Activated naive CD8-positive, alpha-beta T cell treated with anti-CD3 and anti-CD28 coated beads, Interleukin-2, amount 50 U/mL, for 16 hours (primary cell): Measurements from ENCODE around the gene TEX52.
"Not testable (repeated sequence)": the region's sequence is repeated elsewhere in the genome, so short reads cannot be mapped to it uniquely, and the experiment has no call there.

Source experiments
- DNase-seq: peaks from one replicate; pipeline ENCODE4 v3.0.0-alpha.2; 2020; ENCODE audit warnings: low read depth, low spot score

The TEX52 gene

GRCh38 chr12:2857021-2857431, at the start of gene TEX52:
Gene TEX52 (minus strand): TSS chr12:2857039. CDS start chr12:2857026, 13 bp downstream.
- DNase-seq = no peak

- no peak for DNase-seq
Observed at GRCh38 chr12:2904260-2904659, 47.4 kb upstream of the TEX52 start.

GRCh38 chr12:2902272-2902880, 45.5 kb upstream of the TEX52 start:
- DNase-seq = no peak

DNA sequence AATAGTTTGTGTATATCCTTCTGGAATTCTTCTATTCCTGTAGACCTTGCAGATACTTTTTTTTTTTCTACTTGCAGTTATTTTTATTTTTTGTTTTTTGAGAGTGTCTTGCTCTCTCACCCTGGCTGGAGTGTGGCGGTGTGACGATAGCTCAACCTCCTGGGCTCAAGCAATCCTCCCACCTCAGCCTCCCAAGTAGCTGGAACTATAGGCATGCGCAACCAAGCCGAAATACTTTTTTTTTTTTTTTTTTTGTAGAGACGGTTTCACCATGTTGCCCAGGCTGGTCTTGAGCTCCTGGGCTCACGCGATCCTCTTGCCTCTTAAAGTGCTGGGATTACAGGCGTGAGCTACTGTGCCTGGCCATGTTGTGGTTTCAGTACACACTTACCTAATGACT, 43.8 kb upstream of the TEX52 start:
- DNase-seq = no peak

DNA sequence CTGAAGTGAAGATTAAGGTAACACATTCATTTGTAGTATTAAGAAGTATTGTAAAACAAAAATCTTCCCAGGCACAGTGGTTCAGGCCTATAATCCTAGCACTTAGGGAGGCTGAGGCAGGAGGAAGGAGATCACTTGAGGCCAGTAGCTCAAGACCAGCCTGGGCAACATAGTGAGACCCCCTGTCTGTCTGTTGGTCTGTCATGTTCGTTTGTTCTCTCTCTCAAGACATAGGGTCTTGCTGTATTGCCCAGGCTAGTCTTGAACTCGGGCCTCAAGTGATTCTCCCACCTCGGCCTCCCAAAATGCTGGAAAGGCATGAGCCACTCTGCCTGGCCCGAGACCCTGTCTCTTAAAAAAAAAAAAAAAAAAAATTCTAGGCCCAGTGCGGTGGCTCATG, 40.6 kb upstream of the TEX52 start:
- DNase-seq = no peak

GRCh38 chr12:2895511-2895910, 38.7 kb upstream of the TEX52 start:
- DNase-seq = no peak

DNA sequence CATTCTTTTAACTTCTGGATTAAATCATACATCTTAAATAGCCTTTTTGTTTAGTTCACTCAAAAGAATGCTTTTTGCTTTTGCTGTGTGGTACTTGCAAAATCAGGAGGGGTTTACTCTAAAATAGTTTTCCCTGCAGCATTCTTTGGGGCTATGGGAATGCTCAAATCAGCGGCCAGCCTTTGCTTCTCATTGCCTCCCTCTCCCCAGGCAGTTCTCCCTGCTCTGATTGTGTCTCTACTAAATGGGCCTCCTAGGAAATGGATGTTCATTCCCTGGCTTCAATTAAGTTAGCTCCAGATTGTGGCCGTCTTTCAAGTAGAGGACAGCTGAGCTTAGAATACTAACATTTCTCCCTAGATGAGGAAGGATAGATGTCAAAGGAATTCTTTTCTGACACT, 38.2 kb upstream of the TEX52 start:
- DNase-seq = no peak

DNA sequence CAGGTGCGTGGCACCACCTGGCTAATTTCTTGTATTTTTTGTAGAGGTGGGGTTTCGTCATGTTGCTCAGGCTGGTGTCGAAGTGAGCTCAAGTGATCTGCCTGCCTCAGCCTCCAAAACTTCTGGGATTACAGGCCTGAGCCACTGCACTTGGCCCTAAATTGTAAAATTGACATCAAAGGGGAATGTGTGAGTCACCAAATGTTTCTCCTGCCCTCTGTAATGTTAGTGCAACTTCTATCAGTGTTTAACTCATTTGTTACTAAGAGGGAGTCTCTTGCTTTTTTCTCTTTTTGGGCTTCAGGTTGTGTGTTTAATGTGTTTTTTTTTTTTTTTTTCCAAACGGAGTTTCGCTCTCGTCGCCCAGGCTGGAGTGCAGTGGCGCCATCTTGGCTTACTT, 36.2 kb upstream of the TEX52 start:
- DNase-seq = no peak

DNA sequence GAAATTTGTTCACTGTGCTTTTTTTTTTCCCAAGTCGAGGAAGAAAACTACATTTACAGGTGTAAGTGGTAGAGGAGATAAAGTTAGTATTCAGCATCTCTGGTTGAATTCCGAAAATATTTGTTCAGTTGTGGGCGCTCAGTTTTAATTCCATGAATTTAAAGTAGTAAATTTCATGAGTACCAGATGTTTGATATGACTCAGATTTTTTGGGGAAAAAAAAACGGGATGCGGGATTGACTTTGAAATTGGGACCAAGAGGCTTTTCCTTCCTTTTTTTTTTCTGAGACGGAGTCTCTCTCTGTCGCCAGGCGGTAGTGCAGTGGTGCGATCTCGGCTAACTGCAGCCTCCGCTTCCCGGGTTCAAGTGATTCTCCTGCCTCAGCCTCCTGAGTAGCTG, 35.4 kb upstream of the TEX52 start:
- DNase-seq = no peak

- DNase-seq = no peak
Observed at GRCh38 chr12:2891240-2892053, 34.6 kb upstream of the TEX52 start.

DNA sequence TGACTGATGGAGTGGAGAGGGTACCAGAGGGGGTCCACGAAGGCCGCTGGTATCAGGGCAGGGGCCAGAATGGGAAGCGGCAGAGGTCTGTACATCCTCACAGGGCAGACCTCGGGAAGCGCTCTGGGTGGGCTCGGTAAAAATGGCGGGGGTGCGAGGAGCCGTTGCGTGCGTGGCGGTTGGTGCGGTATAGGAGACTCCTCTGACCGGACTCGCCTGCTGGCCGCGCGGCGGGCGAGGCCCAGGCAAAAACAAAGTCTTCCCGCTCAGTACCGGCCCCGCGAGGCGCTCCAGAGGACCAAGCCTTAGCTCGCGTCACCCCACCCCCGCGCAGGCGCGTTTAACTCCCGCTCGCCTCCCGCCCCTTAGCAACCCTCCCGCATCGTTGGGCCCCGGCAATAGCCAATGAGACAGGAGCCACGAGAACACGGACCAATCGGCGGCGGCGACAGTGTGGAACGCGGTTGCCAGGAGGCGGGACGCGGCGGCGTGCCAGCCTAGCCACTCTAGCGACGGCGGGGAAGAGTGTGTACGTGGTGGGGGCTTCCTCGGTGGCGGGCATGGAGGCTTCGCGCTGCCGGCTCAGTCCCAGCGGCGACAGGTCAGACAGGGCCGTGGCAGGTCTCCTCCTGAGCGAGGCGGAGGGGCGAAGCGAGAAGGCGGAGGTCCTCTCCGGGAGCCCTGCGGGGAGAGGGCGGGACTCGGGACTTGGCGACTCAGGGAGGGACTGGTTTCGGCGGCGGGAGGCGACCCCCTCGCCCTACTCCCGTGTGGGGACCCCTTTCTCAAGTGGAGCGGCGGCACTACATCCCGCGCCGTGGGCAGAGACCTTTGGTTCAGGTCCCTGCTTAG, 33.8 kb upstream of the TEX52 start, which contains the start of gene TULP3:
Gene TULP3 (plus strand): TSS at position 504 of the 852 bp plus-strand sequence. CDS start 57 bp downstream, at position 561.
- peak; percentile 96 for DNase-seq

- DNase-seq = no peak
Observed at GRCh38 chr12:2890001-2890387, 33.2 kb upstream of the TEX52 start.

DNA sequence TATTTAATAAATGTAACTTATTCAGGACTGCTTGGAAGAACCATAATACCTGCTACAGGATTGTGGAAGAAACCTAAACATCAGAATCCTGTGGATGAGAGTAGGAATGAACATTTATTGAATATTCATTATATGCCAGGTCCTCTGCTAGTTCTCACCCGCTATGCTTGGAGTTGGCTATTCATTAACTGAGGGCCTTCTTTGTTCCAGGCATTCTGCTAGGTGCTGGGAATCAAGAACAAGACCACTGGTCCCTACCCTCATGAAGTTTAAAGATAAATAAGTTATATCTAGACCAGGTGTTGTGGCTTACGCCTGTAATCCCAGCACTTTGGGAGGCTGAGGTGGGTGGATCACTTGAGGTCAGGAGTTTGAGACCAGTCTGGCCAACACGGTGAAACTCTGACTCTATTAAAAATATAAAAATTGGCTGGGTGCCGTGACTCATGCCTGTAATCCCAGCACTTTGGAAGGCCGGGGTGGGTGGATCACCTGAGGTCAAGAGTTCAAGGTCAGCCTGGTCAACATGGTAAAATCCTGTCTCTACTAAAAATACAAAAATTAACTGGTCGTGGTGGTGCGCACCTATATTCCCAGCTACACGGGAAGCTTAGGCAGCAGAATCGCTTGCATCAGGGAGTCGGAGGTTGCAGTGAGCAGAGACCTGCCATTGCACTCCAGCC, 30.1 kb upstream of the TEX52 start:
- no peak for DNase-seq

DNA sequence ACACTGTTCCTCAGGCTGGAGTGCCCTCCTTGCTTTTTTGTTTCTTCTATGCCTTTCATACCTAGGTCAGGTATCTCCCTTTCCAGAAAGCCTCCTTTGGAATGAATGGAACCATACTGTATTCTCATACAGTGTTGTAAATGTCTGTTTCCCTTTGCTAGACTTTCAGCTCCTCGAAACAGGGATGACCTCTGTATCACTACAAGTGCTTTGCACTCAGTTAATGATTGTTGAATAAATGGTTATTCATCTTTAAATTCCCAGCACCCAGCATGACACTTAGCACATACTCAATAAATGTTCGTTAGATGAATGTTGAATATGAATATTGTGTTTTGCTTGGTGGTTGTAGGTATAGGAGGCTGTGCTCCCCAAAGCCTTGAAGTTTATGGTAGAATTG, 28.0 kb upstream of the TEX52 start:
- no peak for DNase-seq

DNA sequence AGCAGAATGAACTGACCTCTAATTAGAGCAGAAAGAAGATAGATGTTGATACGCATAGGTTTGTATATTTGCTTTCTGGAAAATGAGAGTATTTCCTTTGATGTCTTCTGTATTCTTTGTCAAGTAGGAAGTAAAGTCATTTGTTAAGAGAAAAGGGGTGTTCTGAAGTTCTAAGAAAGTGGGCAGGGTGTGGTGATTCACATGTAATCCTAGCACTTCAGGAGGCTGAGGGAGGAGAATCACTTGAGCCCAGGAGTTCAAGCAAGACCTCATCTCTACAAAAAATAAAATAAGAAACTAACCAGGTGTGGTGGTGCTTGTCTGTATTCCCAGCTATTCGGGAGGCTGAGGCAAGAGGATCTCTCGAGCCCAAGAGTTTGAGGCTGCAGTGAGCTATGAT, 23.0 kb upstream of the TEX52 start:
- no peak for DNase-seq

GRCh38 chr12:2877953-2878732, 21.3 kb upstream of the TEX52 start:
- no peak for DNase-seq

GRCh38 chr12:2877047-2877952, 20.5 kb upstream of the TEX52 start, which contains the start of the genes FOXM1 and RHNO1:
Gene FOXM1 (minus strand): TSS chr12:2877174. CDS start chr12:2874478, 2,696 bp downstream.
Gene RHNO1 (plus strand): TSS chr12:2877223. CDS start chr12:2885367, 8,144 bp downstream.
- DNase-seq = peak; percentile 55

DNA sequence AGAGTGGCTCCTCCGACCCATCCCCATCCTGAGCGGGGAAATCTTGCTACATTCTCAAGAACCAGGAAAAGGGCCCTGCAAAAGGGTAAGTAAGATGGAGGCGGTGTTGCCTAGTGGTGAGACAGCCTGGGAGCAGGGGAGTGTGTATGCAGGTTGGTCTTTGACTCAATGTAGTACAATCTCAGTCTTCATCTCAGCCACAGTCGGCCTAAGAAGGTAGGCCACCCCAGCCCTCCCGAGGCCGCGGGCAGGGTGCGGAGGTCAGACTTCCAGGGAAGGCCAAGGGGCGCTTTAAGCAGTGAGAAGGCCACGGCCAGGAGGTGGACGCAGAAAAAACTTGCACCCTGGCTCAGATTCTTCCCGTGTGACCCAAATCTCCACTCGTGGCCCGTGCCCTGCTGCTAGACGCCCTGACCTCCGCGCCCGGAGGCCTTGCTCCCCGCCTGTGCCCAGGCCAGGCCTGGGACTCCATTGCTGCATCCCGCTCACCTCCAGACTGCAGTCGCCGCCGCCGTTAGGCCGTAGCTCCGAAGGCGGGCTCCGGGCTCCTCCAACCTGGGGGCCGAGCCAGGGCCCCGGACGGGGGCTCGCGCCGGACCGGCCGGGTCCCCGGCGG, 19.7 kb upstream of the TEX52 start:
- no peak for DNase-seq

DNA sequence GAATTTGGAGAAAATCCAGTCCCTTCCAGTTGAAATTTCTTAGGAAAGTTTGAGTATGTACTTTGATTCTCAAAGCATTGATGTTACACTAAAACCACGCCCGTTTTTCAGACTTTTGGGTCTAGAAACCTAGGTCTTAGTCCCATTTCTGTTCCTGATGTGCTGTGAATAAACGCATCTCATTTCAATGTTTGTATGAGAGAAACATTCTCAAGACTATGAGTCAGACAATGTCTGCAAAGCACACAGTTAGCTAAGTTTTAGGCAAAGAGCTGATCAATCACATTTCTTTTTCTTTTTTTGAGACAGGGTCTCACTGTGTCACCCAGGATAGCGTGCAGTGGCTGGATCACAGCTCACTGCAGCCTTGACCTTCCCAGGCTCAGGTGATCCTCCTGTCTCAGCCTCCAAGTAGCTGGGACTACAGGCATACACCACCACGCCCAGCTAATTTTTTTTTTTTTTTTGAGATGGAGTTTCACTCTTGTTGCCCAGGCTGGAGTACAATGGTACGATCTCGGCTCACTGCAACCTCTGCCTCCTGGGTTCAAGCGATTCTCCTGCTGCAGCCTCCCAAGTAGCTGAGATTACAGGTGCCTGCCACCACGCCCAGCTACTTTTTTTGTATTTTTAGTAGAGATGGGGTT, 12.3 kb upstream of the TEX52 start:
- not testable (repeated sequence) for DNase-seq
